Endothelial cell of umbilical vein (primary cell): Measurements from ENCODE around the gene OSBPL8. TPM values are rescaled to one million over a fixed set of nuclear protein-coding genes. Genes with fewer than 3 reads are reported as not detected.

Source experiments
- BruUV-seq: library from RNA; stranded (reverse); fragments of 400-500 nt; replicated peaks from 2 replicates; lab custom pipeline; 2021; lab: Mats Ljungman, UMichigan
- CTCF ChIA-PET: fragments of 300-600, 350-600 bp; sonication (Branson Sonifier 250); formaldehyde crosslinking; loops from one replicate; lab custom pipeline; 2021; ENCODE audit warnings: antibody characterized with exemption, inconsistent platforms; lab: Charles Lee
- POLR2A ChIA-PET: fragments of 300-600, 350-600 bp; sonication (Branson Sonifier 250); formaldehyde crosslinking; loops from one replicate; lab custom pipeline; 2021; ENCODE audit warnings: antibody characterized with exemption, inconsistent platforms; lab: Charles Lee
- DNase-seq: peaks from one replicate; pipeline ENCODE4 v3.0.0-alpha.2; 2011; ENCODE audit warnings: low read depth, low spot score
- FAIRE-seq: peaks from 2 replicates; lab custom pipeline; 2011; peaks lifted over from hg19 to GRCh38; lab: Jason Lieb, UNC
- H2AFZ ChIP-seq: 2 replicates; pipeline ENCODE4 v1.6.0; 2012; ENCODE audit warnings: low read depth, low read length, control low read depth, inconsistent platforms
- H3K27ac ChIP-seq: 2 replicates; pipeline ENCODE4 v1.5.1; 2011; ENCODE audit warnings: low read depth, mild to moderate bottlenecking, control low read depth, low read length, moderate library complexity; ENCODE audit not compliant: insufficient read depth
- H3K27me3 ChIP-seq, 2 experiments: 2 replicates each; pipeline versions ENCODE4 v1.6.0 to v1.6.1; 2011; ENCODE audit warnings: low read length in 2 of 2, mixed read lengths in 1 of 2; ENCODE audit not compliant: control insufficient read depth in 2 of 2, insufficient read depth in 2 of 2
- H3K36me3 ChIP-seq, 2 experiments: 2 replicates in 1 of 2; 3 replicates in 1 of 2; pipeline ENCODE4 v1.5.1; 2011; ENCODE audit warnings: low read length in 2 of 2, mild to moderate bottlenecking in 1 of 2, moderate library complexity in 1 of 2; ENCODE audit not compliant: control insufficient read depth in 2 of 2, insufficient read depth in 2 of 2; ENCODE audit errors: extremely low read depth in 1 of 2
- H3K4me1 ChIP-seq: 3 replicates; pipeline ENCODE4 v1.5.1; 2011; ENCODE audit warnings: mild to moderate bottlenecking, low read length; ENCODE audit not compliant: control insufficient read depth, insufficient read depth; ENCODE audit errors: extremely low read depth
- H3K4me2 ChIP-seq: 2 replicates; pipeline ENCODE4 v1.6.1; 2011; ENCODE audit warnings: low read length, control low read depth, mixed read lengths; ENCODE audit not compliant: insufficient read depth
- H3K4me3 ChIP-seq, 3 experiments: fragments of 200-600 bp in 1 of 3; sonication (generic), shearing (Covaris generic) in 1 of 3; replicated peaks in 1 of 3; 2 replicates each; pipeline ENCODE4 v1.5.1; 2011 to 2016; ENCODE audit warnings: control low read depth in 3 of 3, low read length in 3 of 3, mild to moderate bottlenecking in 2 of 3, inconsistent platforms in 1 of 3, low read depth in 1 of 3, moderate library complexity in 1 of 3; ENCODE audit not compliant: insufficient read depth in 1 of 3
- H3K79me2 ChIP-seq: 2 replicates; pipeline ENCODE4 v1.6.0; 2012; ENCODE audit warnings: low read length, inconsistent platforms; ENCODE audit not compliant: control insufficient read depth, insufficient read depth
- H3K9ac ChIP-seq: replicated peaks from 2 replicates; pipeline ENCODE3; 2011; ENCODE audit warnings: low read length, control low read depth; ENCODE audit not compliant: insufficient read depth; ENCODE audit errors: extremely low read depth
- H3K9me1 ChIP-seq: replicated peaks from 3 replicates; pipeline ENCODE4 v1.6.0; 2011; ENCODE audit warnings: mild to moderate bottlenecking, low read length; ENCODE audit not compliant: control insufficient read depth, insufficient read depth; ENCODE audit errors: extremely low read depth
- H3K9me3 ChIP-seq: replicated peaks from 2 replicates; pipeline ENCODE4 v1.5.1; 2012; ENCODE audit warnings: low read length, inconsistent platforms; ENCODE audit not compliant: control insufficient read depth, insufficient read depth
- H4K20me1 ChIP-seq: replicated peaks from 2 replicates; pipeline ENCODE3; 2011; ENCODE audit warnings: mild to moderate bottlenecking, low read length; ENCODE audit not compliant: control insufficient read depth, insufficient read depth; ENCODE audit errors: extremely low read depth
- CTCF ChIP-seq, 2 donors: IDR thresholded peaks; 1 replicate in 1 of 2; 2 replicates in 1 of 2; pipeline ENCODE4 v1.5.1; 2011; ENCODE audit warnings: low read length in 2 of 2, mild to moderate bottlenecking in 2 of 2, moderate library complexity in 2 of 2, control low read depth in 1 of 2, inconsistent platforms in 1 of 2, low read depth in 1 of 2; ENCODE audit not compliant: insufficient read depth in 1 of 2; ENCODE audit errors: extremely low read depth in 1 of 2
- EZH2 ChIP-seq: IDR thresholded peaks from 2 replicates; pipeline ENCODE4 v1.6.1; 2012; ENCODE audit warnings: borderline replicate concordance, low read depth, mild to moderate bottlenecking, moderate library complexity, low read length, inconsistent platforms; ENCODE audit not compliant: severe bottlenecking
- FOS ChIP-seq: IDR thresholded peaks from 2 replicates; pipeline ENCODE4 v1.6.1; 2011; ENCODE audit warnings: mild to moderate bottlenecking, low read length, moderate library complexity, borderline replicate concordance; ENCODE audit not compliant: insufficient read depth
- GATA2 ChIP-seq: IDR thresholded peaks from 2 replicates; pipeline ENCODE4 v1.7.0; 2011; ENCODE audit warnings: low read depth, mild to moderate bottlenecking, moderate library complexity, mixed read lengths, low read length; ENCODE audit not compliant: insufficient read length, insufficient read depth
- JUN ChIP-seq: IDR thresholded peaks from 2 replicates; pipeline ENCODE4 v1.6.1; 2011; ENCODE audit warnings: borderline replicate concordance, low read depth; ENCODE audit not compliant: insufficient read length, insufficient read depth
- MYC ChIP-seq: IDR thresholded peaks from one replicate; pipeline ENCODE4 v1.6.1; 2011; ENCODE audit warnings: mild to moderate bottlenecking, low read depth, low read length
- POLR2A ChIP-seq: IDR thresholded peaks from 2 replicates; pipeline ENCODE4 v1.6.1; 2012; ENCODE audit warnings: low read depth, mild to moderate bottlenecking, control low read depth, low read length
- POLR2AphosphoS5 ChIP-seq: IDR thresholded peaks from 2 replicates; pipeline ENCODE4 v1.6.1; 2012; ENCODE audit warnings: low read depth, mild to moderate bottlenecking, control low read depth, low read length, moderate library complexity; ENCODE audit not compliant: insufficient read depth
- dilution Hi-C: fragments of 300-500 bp; cut with MboI; formaldehyde crosslinking; loops from one replicate; pipeline ENCODE4 v1.15.0; 2019; ENCODE audit warnings: low sequenced_read_pairs; ENCODE audit not compliant: extremely low pct_ligation_motif_present
- intact Hi-C: fragments of 100-400 bp; cut with micrococcal nuclease; formaldehyde crosslinking; loops from one replicate; pipeline ENCODE4 v1.10.0; 2022
- polyA plus RNA-seq, 4 experiments: library from polyadenylated mRNA; depleted of rRNA in 3 of 4; stranded (reverse) in 3 of 4; unstranded in 1 of 4; fragments of >200 nt; gene quantifications; 2 replicates each; pipeline versions ENCODE4 v1.2.1 to v1.2.3, GENCODE V29; 2011 to 2012; ENCODE audit warnings: missing spikeins in 1 of 4
- total RNA-seq: library from RNA; stranded (reverse); gene quantifications from 2 replicates; pipeline ENCODE4 v1.2.3, GENCODE V29; 2021
- TF ChIP-seq, protein P1 (sequence below): IDR thresholded peaks from 2 replicates; pipeline ENCODE4 v1.6.1; 2011; ENCODE audit not compliant: insufficient read depth, insufficient read length

Gene OSBPL8
- total and polyA plus RNA-seq, 2 donors (not counting 3 experiments of a cell fraction or from before 2014, with no cell fraction given): 10.3 to 47.6 TPM

- Histone ChIP-seq H3K4me2 (no peak overlapping the region), H3K9ac (no peak overlapping the region)
These were observed 150.5 kb downstream of the OSBPL8 start for GRCh38 chr12:76409074-76409473.

More at GRCh38 chr12:76409074-76409473, 150.5 kb downstream of the OSBPL8 start:
- intact Hi-C loops (no loop called here), dilution Hi-C loops (no loop called here)
- FAIRE-seq (no peak), DNase-seq (no peak)
- BruUV-seq: no TSS peak
- Histone ChIP-seq H3K79me2 (no peaks in the 10 kb centered on the region), H3K4me1 (no peaks in the 10 kb centered on the region), H3K9me1 (no peaks in the 10 kb centered on the region), H3K36me3 (no peaks in the 10 kb centered on the region), H3K27ac (no peak overlapping the region), H2AFZ (no peak overlapping the region), H3K9me3 (no peaks in the 10 kb centered on the region), H3K4me3 (no peak overlapping the region), H3K27me3 (no peaks in the 10 kb centered on the region), H4K20me1 (no peaks in the 10 kb centered on the region)
- ChIA-PET CTCF (interaction anchor here (0.8 to 1.2 kb wide), 5 partner anchors 9 to 177 kb away, joined by 3 to 6 read pairs (median 3); no protein-coding TSS in a partner anchor), POLR2A (no interaction called here)
- TF ChIP-seq CTCF (IDR thresholded peaks at IDR 0.05; ENCODE audit: extremely low read depth in 1 of 2, insufficient read depth in 1 of 2, low read depth in 1 of 2, low read length in 2 of 2) (no peak), GATA2 (no peak), MYC (no peak), POLR2A (no peak), EZH2 (no peak), FOS (no peak), POLR2AphosphoS5 (no peak), JUN (no peak)
- TF ChIP-seq, protein P1, sequence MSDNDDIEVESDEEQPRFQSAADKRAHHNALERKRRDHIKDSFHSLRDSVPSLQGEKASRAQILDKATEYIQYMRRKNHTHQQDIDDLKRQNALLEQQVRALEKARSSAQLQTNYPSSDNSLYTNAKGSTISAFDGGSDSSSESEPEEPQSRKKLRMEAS: no peak
